MCF 10A (cell line): ENCODE results near the gene PTTG1IP2. TPM values are rescaled to one million over a fixed set of nuclear protein-coding genes. Genes with fewer than 3 reads are reported as not detected.

Experiments used
- BruUV-seq: library from RNA; stranded (reverse); fragments of 400-500 nt; replicated peaks from 2 replicates; lab custom pipeline; 2021; lab: Mats Ljungman, UMichigan
- CTCF ChIA-PET: fragments of 300-600 bp; sonication (Branson Sonifier 250); formaldehyde crosslinking; extraction: SDS; loops from one replicate; lab custom pipeline; 2021; ENCODE audit warnings: antibody characterized with exemption, inconsistent platforms; lab: Yijun Ruan, JAX
- POLR2A ChIA-PET: fragments of 300-600, 350-650 bp; sonication (Branson Sonifier 250); formaldehyde crosslinking; extraction: SDS; loops from one replicate; lab custom pipeline; 2020; ENCODE audit warnings: antibody characterized with exemption, inconsistent platforms; lab: Yijun Ruan, JAX
- DNase-seq: peaks from one replicate; pipeline ENCODE4 v3.0.0-alpha.2; 2018; ENCODE audit not compliant: unreplicated experiment
- H3K27ac Mint-ChIP-seq: one replicate; pipeline ENCODE4 v1.8.0; 2022; ENCODE audit warnings: mild to moderate bottlenecking, low read depth, mixed read lengths; ENCODE audit not compliant: unreplicated experiment
- H3K27me3 Mint-ChIP-seq: one replicate; pipeline ENCODE4 v1.8.0; 2022; ENCODE audit warnings: mixed read lengths; ENCODE audit not compliant: insufficient read depth, unreplicated experiment
- H3K36me3 Mint-ChIP-seq: one replicate; pipeline ENCODE4 v1.8.0; 2022; ENCODE audit warnings: mild to moderate bottlenecking, moderate library complexity, mixed read lengths; ENCODE audit not compliant: insufficient read depth, unreplicated experiment
- H3K4me1 Mint-ChIP-seq: one replicate; pipeline ENCODE4 v1.8.0; 2022; ENCODE audit warnings: mixed read lengths; ENCODE audit not compliant: insufficient read depth, unreplicated experiment
- H3K4me3 Mint-ChIP-seq: one replicate; pipeline ENCODE4 v1.8.0; 2022; ENCODE audit warnings: mild to moderate bottlenecking, moderate library complexity, mixed read lengths; ENCODE audit not compliant: unreplicated experiment
- H3K9me3 Mint-ChIP-seq: one replicate; pipeline ENCODE4 v1.8.0; 2022; ENCODE audit warnings: mixed read lengths; ENCODE audit not compliant: unreplicated experiment
- CTCF ChIP-seq: fragments of 200-600 bp; IDR thresholded peaks from one replicate; pipeline ENCODE4 v1.8.0; 2022; ENCODE audit warnings: antibody characterized with exemption, mild to moderate bottlenecking; ENCODE audit not compliant: unreplicated experiment
- intact Hi-C: fragments of 100-400 bp; cut with micrococcal nuclease; formaldehyde crosslinking; loops from 2 replicates; pipeline ENCODE4 v1.14.1; 2022
- total RNA-seq: library from RNA; stranded (reverse); gene quantifications from 2 replicates; pipeline ENCODE4 v1.2.3, GENCODE V29; 2022

PTTG1IP2 gene
- total RNA-seq, 1 experiment from 2014 or later = not detected

GRCh38 chr7:90502539-90502938 is 33.1 kb downstream of the PTTG1IP2 start:
- H3K4me1 Mint-ChIP-seq = no peaks in the 10 kb centered on the region
- no TSS peak for BruUV-seq
- no peak overlapping the region for H3K27ac Mint-ChIP-seq

GRCh38 chr7:90503367-90503766 is 33.9 kb downstream of the PTTG1IP2 start:
- Mint-ChIP-seq H3K4me1 (no peaks in the 10 kb centered on the region), H3K4me3 (no peak overlapping the region), H3K27ac (no peak overlapping the region), H3K36me3 (no peaks in the 10 kb centered on the region), H3K27me3 (no peaks in the 10 kb centered on the region), H3K9me3 (no peaks in the 10 kb centered on the region)
- no peak for DNase-seq
- ChIA-PET POLR2A (no interaction called here), CTCF (no interaction called here)
- intact Hi-C loops = no loop called here
- no TSS peak for BruUV-seq
- no peak for TF ChIP-seq CTCF

More at GRCh38 chr7:90502539-90502938, 33.1 kb downstream of the PTTG1IP2 start:
- intact Hi-C loops = no loop called here
- TF ChIP-seq CTCF = no peak
- no peaks in the 10 kb centered on the region for H3K36me3 Mint-ChIP-seq
- H3K4me3 Mint-ChIP-seq = no peak overlapping the region
- ChIA-PET CTCF (no interaction called here), POLR2A (no interaction called here)
- no peak for DNase-seq
- no peaks in the 10 kb centered on the region for H3K27me3 Mint-ChIP-seq
- no peaks in the 10 kb centered on the region for H3K9me3 Mint-ChIP-seq

- BruUV-seq = no TSS peak
- H3K9me3 Mint-ChIP-seq = no peaks in the 10 kb centered on the region
- POLR2A ChIA-PET = no interaction called here
- DNase-seq = no peak
- intact Hi-C loops = no loop called here
- no peaks in the 10 kb centered on the region for H3K36me3 Mint-ChIP-seq
- H3K4me3 Mint-ChIP-seq = no peak overlapping the region
- no peak for TF ChIP-seq CTCF
- no peaks in the 10 kb centered on the region for H3K4me1 Mint-ChIP-seq
- no peak overlapping the region for H3K27ac Mint-ChIP-seq
- no peaks in the 10 kb centered on the region for H3K27me3 Mint-ChIP-seq
- CTCF ChIA-PET = interaction anchor here (0.6 to 1.7 kb wide), 4 partner anchors 11 to 332 kb away, joined by 3 to 4 read pairs (median 4); no protein-coding TSS in a partner anchor
These were observed 38.3 kb downstream of the PTTG1IP2 start for GRCh38 chr7:90507692-90508091.

GRCh38 chr7:90511776-90512175 is 42.3 kb downstream of the PTTG1IP2 start:
- BruUV-seq = no TSS peak
- H3K4me3 Mint-ChIP-seq = no peak overlapping the region
- intact Hi-C loops = no loop called here
- no peak overlapping the region for H3K27ac Mint-ChIP-seq
- no peak for DNase-seq
- POLR2A ChIA-PET = interaction anchor here (0.8 kb wide), 1 partner anchor 9 kb away, joined by 3 read pairs; no protein-coding TSS in a partner anchor
- no peaks in the 10 kb centered on the region for H3K27me3 Mint-ChIP-seq
- H3K9me3 Mint-ChIP-seq = no peaks in the 10 kb centered on the region
- TF ChIP-seq CTCF = no peak
- CTCF ChIA-PET = interaction anchor here (0.5 to 1.3 kb wide), 5 partner anchors 13 to 1502 kb away, joined by 3 to 5 read pairs (median 3); no protein-coding TSS in a partner anchor
- H3K36me3 Mint-ChIP-seq = no peaks in the 10 kb centered on the region
- H3K4me1 Mint-ChIP-seq = no peaks in the 10 kb centered on the region
